ENCODE results near the gene HHAT.

DNA sequence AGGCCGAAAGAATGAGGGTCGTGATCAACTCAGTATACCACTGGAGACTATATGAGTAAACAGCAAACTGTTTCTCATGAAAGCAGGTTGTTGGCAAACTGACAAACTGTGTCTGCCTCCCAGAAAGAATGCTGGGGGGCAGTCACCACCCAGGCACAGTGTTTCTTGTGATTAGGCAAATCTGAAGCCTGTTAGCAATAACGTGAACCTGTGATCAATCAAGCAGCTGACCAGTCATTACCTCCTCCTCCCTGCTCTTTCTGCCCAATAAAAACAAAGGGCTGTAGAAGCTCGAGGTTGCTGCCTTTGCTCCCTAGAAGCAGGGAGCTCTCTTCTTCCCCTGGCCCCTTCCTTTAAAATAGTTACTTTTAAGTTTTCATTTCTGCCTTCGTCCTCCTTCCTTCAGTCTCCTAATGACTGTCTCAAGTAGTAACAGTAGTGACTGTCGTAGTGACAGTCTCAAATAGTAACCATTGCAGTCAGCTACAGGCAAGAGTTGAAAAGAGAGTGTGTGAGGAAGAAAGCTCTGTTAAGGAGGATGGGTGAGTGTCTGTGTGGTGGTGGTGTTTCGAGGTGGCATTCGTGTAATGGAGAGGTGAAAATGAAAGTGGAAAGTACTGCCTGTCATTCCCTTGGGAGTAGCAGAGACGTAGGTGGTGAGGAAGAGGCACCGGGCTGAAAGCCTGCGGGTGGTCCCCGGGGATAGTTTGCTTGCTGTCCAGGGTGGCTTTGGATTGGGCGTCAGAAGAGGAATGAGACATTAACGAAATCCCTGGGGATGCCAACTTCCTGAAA, 14.5 kb downstream of the HHAT start:
- TF ChIP-seq, protein P1, sequence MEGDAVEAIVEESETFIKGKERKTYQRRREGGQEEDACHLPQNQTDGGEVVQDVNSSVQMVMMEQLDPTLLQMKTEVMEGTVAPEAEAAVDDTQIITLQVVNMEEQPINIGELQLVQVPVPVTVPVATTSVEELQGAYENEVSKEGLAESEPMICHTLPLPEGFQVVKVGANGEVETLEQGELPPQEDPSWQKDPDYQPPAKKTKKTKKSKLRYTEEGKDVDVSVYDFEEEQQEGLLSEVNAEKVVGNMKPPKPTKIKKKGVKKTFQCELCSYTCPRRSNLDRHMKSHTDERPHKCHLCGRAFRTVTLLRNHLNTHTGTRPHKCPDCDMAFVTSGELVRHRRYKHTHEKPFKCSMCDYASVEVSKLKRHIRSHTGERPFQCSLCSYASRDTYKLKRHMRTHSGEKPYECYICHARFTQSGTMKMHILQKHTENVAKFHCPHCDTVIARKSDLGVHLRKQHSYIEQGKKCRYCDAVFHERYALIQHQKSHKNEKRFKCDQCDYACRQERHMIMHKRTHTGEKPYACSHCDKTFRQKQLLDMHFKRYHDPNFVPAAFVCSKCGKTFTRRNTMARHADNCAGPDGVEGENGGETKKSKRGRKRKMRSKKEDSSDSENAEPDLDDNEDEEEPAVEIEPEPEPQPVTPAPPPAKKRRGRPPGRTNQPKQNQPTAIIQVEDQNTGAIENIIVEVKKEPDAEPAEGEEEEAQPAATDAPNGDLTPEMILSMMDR (IDR thresholded peaks at IDR 0.05), result no peak
- no peak for TF ChIP-seq POLR2A (IDR thresholded peaks at IDR 0.05)

Data from lower leg skin (tissue), 3 donors.